HG03378 (cell line): ENCODE data around the gene DCLK2.

Experiments used
- ATAC-seq: cut with Tn5 transposase; IDR thresholded peaks from one replicate; pipeline ENCODE4 v1.9.1; 2021; ENCODE audit warnings: mild to moderate bottlenecking, moderate library complexity; ENCODE audit not compliant: unreplicated experiment

DCLK2 gene

DNA sequence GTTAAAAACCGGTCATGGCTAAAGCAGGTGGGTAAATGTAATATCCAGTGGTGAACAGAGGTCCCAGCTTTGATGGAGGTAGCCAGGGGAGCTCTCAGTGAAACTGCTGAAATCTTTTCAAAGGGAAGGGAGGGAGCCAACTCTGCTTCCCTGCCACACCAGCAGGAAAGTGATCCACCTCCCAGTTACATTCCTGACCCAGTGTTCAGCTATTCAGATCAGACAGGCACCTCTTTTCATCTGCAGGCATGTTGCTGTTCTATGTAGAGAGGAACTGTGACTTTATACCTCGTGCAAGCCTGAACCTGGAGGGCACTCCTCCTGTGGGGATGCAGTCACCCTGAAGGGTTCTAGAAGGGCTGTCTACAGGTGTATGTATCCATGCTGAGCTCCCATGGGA, 37.6 kb downstream of the DCLK2 start:
- ATAC-seq, result no peak

DNA sequence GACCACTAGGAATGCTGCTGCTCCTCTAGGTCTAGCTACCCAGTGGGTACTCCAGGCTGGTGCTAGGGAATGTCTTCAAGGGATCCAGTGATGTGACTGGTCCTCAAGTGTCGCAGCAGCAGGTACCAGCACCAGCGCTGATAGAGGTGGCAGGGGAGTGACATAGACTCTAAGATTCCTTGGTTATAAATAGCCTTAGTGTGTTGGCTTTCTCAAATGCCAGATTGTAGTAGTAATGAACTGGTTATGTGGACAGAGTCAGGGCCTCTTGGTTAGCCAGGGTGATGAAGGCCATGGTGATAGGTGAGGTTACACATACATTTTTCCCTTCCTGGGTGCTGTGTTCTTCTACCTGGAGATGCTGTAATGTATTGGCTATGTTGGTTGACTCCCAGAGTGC, 38.3 kb downstream of the DCLK2 start:
- ATAC-seq, result no peak

DNA sequence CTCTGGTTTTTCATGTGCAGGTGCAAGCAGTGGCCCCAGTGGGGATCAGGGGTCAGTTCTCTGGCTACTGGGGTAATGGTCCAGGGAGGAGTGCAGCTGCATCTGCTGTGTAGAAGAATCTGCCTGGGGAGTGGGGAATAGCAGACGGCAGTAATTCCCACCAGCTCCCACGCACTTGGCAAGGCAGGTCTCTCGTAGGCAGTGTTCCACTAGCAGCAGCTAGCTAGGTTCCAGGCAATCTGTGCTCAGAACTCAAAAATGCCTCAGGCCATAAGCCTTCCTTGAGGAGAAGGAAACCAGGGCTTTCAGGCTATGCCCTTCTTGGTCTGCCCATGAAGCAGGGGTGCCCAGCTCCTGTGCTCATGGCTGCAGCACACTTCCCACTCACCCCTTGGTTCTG, 38.8 kb downstream of the DCLK2 start:
- no peak for ATAC-seq

DNA sequence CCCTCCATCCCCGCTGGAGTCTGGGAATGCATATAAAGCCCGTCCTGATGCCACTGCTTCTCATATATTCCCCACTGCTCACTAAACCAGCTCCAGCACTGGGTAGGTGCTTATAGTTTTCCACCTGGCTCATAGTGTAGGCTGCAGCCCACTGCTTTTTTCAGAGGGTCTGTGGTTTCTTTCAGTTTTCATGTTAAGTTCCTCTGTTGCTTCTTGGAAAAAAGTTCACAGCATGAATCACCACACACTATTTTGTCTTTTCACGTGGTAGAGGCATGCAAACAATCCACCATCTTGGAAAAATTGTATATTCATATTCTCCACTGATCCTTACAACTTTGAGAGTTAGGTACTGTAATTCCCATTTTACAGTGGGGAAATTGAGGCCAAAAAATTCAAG, 39.4 kb downstream of the DCLK2 start:
- no peak for ATAC-seq

DNA sequence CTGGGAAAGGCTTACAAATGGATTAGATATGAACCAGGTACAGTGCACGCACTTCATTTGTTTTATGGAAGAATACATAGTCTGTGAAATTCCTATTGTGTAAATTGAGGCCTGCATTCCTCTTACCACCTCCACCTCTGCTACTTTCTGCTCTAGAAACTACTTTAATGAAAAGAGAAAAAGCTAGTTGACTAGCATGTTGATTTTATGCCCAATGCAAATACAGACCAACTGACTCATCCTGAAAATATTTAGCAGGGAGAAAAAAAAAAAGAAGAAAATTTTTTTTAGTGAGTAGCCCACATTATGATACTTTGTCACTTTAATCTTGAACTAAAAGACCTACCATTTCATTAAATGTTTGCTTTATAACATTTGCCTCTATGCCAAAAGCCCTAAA, 41.2 kb downstream of the DCLK2 start:
- no peak for ATAC-seq

DNA sequence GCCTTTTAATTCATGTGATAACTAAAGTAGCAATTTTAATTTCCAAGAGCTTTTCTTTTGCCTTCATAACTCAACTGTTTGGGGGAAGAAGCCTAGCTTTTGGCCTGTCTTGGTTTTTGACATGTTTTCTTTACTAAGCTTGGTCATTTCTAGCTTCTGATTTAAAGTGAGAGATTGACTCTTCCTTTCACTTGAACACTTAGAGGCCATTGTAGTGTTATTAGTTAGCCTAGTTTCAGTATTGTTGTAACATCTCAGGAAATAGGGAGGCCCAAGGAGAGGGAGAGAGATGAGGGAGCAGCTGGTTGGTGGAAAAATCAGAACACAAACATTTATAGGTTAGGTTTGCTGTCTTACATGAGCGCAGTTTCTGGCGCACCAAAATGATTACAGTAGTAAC, 44.8 kb downstream of the DCLK2 start:
- ATAC-seq, result no peak

DNA sequence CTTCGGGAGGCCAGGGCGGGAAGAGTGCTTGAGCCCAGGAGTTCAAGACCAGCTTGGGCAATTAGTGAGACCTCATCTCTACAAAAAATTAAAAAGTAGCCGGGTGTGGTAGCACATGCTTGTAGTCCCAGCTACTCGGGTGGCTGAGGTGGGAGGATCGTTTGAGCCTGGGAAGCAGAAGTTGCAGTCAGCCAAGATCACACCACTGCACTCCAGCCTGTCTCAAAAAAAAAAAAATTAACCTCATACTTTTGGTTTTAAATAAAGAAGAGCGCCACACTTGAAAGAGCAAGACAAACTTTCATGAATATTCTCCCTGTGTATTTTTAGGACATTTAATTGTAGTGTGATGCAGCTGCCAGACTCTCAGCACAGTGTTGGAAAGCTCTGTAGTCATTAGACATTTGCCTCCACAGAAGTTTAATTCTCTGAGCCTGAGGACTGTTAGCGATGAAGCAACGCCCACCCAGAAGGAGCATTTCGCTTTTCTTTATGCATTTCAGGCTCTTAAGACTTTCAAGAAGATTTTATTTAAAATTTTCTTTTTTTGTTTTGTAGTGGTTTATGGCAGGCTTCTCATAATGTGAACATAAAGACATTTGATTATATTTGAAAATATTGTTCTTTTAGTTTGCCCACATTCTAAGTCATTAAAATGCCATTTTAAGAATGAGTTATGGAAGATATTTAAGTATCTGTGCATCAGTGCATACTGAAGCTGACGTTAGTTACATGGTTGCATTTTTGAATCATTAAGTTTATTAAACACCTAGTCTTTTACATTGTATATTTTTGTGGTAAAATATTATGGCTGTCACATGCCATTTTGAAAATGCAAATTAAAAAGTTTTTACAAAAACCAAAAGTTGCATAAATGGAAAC, 45.8 kb downstream of the DCLK2 start:
- ATAC-seq, result no peak

DNA sequence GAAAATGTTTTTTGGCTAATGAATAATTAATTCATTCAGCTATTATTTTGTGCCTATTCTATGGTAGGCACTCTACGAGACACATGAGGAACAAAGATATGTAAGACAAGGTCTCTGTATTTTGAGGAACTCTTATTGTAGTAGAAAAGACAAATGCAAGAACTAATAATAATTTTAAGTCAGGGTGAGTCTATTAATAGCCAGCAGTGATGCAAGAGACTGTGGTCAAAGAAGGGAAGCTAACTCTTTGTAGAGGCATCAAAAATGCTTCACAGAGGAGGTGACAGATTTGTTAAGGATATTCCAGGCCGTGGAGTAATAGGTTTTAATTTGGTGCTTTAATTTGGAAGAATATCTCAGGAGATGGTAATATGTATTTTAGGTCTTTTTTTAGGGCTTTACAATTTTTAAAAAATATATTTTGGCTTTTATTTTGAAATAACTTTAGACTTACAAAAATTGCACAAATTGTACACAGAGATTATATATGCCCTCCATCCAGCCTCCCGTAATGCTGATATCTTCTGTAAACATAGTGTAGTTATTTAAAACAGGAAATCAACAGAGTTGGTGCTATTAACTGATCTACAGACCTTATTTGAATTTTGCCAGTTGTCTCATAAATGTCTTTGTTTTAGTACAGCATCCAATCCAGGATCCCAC, 48.1 kb downstream of the DCLK2 start:
- ATAC-seq, result peak; percentile 47

DNA sequence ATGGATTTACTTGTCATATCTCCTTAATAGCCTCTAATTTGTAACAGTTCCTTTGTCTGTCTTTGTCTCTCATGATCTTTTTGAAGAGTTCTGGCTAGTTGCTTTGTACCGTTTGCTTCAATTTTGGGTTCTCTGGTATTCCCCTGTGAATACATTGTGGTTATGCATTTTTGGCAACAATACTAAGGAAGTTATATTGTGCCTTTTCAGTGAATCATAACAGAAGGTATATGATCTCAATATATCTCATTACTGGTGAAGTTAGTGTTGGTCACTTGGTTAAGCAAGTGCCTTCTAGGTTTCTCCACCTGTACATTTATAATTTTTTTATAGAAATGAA, 48.6 kb downstream of the DCLK2 start:
- ATAC-seq, result peak; percentile 87

DNA sequence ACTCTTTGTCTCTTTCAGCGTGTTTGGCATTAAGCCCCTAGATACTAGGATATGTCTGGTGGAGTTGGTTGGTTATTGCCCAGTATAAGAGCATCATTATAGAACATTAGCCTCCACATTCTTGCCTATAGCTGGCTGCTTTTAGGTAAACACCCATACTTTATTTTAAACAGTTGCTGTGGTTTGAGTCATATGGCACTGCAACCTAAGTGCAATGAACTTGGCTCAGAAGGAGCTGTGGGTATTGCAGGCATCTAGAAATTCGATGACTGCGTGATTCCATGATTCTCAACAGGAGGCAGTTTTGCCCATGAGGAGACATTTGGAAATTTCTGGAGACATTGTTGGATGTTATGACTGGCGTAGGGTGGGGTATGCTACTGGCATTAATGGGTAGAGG, 49.5 kb downstream of the DCLK2 start:
- ATAC-seq, result no peak

DNA sequence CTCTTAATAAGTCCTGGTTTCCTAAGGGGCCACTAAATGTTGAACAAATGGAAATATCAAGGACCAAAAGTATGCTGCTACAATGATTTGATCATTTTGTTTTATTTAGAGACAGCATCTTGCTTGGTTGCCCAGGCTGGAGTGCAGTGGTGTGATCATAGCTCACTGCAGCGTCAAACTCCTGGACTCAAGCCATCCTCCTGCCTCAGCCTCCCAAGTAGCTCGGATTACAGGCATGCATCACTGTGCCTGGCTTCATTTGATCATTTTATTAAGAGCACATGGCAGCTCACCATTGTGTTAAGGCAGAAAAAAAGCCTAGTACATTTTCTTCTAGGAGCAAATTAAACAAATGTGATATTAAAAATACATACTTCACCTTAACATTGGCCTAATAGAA, 52.7 kb downstream of the DCLK2 start:
- no peak for ATAC-seq

DNA sequence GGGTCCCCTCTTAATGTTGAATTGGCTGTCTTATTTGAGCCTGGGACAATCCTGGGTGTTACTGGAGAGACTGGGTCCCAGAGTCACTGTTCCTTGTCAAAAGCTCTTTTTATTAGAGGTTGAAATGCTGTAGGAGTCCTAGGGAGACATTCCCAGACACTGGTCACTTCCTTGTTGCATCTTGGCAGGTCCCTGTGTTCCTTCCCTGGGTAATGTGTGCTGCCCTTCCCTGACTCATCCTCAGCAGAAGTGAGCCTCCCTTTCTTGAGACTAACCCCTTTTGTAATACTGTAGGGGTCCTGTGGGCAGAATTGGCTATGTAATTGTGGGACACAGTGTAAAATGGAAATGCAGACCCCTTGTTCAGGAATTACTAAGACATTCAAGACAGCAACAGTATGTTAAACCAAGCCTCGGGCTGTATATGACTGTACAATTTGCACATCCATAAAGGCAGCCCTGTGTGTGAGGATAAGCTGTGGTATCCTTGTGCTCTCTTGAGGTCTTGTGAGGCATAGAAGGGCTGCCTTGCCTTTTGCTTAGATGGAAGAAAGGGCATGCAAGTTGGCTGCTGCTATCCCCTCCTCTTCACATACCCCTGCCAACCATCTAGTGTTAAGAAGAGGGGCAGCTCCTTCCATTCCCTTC, 53.5 kb downstream of the DCLK2 start:
- ATAC-seq, result no peak

DNA sequence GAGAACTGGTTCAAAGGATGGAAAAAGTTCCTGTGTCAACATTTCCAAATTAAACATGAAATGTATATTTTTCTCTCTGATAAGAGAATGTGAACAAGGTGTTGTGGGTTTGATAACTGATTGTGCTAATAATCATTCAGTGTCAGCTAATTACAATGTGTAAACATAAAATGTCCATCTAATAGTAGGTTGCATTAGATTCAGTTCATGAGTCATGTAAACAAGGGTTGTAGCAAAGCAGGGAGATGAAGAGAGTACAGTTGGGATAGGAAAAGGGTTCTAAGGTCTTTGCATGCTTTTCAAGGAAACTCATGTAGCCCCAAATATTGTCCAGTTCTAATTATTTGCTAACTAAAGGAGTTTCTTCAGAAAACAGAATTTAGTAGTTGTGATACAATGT, 55.4 kb downstream of the DCLK2 start:
- no peak for ATAC-seq

DNA sequence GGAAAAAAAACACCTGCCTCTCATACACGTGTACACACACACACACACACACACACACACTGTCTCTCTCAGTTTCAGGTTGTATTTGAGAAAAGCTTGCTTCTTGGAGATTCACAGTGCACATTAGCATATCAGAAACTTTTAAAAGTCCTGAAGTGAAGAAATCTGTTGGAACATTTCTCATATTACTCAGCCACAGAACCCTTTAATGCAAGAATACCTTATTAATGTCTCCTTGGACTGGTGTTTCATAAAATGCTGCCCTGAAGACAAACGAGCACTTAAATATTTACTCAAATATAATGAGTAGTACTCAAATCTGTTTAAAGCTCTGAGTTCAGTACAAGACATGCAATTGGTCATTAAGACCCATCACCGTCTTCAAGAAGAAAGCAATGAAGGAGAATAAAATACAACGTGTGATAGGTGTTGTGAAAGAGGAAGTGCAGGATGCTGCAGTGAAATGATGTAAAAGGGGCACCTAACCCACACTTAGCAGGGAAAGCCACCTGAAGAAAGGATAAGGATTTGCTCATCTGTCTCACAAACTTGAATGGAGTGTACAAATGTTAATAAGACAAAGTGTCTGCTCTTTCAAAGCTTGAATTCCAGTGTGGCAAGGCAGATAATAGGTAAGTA, 57.0 kb downstream of the DCLK2 start:
- ATAC-seq, result no peak

DNA sequence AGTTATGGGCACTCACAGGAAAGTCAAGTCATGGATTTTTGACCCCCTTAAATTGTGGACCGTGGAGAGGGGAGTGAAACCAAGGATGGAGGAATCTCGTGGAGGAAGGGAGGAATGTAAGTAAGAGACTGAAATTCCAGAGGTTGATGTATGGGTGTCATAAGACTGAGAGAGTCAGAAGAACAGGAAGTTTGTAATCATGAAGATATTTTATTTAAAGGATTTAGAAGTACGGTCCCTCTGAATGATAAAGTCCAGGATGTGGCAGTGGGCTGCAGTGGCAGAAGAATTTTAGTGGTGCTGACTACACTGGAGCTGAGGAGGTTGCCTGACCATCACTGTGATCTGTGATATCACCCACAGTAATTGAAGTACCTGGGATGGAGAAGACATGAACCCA, 57.8 kb downstream of the DCLK2 start:
- ATAC-seq, result no peak

DNA sequence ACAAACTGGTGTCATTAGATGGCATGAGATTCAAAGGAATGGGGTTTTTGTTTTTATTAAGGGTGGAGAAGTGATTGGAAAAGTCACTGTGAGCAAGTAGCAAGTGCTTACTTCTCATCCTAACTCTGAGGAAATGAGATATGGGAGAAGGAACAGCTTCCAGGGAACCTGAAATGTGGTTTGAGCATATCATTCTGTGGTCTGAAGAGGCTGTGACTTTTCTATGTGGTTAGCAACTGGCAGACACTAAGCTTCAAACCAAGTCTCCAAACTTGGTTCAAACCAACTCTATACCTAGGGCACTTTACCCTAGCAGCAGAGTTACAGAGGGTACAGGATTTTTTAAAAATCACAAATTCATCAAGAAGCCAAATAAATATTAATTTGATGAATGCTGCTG, 58.2 kb downstream of the DCLK2 start:
- ATAC-seq, result no peak

DNA sequence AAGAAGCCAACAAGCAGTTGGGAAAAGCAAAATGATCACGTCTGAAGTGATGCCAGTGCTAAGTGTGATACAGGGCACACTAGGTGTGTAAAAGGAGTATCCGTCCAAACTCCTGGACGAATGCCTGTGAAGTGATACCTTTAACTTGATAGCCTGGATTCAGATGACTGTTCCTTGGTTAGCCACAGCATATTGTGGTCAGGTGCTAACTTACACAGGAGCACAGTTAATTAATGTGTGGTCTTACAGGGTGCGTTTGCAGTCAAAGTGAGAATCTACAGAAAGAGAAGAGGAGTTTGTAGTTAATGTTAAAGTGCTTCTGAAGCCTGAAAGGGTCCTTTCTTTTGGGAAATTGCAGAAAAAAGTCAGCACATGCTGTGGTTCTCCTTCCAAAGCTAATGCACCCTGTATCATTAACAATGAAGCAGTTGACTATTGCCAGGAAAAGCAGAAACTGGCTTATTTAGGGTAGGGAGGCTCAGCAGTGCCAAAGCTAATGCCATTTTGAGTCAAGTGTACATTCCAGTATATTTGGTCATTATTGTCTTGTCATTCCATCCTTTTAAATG, 61.1 kb downstream of the DCLK2 start:
- no peak for ATAC-seq

DNA sequence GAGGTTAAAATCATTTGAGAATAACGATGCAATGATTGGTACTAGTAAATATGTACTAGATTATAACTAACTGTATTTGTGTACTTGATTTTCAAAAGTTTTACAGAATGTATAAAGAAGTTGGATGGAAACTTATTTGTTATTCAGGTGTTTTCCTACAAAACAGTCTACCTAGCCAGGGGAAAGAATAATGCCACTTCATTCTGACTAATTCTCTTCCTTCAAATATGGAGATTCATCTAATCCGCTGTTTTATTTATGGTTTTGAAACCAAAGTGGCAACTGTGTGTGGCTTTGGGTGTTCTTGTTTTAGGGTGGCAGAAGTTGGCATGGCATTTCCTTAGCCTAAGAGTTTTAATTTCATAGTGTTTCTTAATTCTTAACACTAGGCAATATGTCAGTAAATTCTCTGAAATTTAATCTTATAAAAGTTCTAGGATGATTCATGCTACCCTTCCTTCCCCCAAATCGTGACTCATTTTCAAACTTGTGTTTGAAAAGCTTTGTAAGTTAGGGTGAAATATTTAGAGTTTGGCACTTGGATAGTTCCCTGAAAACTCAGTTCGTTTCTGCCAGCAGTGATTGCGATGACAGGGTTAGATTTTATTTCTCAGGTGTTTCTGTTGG, 62.6 kb downstream of the DCLK2 start:
- no peak for ATAC-seq

DNA sequence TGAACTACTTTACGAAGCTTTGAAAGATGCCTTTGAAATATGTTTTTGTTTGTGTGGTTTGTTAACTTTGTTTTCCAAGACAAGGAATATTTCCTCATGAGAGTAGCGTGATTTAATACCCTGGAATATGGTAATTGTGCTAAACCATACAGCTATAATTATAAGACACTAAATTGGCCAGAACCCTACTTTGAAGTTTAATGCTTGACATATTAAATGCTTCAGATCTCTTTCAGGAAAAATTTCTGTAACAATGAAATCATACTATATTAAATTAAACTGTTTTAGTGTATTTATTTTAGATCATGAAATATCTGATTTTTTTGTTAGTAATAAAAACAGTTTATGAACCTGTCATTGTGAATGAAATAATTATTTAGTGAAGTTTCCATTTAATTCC, 63.5 kb downstream of the DCLK2 start:
- ATAC-seq, result no peak

DNA sequence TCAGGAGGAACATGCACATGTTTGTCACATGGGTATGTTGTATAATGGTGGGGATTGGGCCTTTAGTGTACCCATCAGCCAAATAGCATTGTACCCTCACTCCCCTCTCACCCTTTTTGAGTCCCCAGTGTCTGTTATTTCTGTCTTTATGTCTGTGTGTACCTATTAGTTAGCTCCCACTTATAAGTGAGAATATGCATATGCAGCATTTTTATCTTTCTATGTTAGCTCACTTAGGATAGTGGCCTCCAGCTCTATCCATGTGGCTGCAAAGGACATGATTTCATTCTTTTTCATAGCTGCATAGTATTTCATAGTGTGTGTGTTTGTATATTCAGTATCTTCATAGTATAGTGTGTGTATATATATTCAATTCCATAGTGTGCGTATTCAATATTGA, 64.6 kb downstream of the DCLK2 start:
- no peak for ATAC-seq
